ENCODE measurements around the gene OTUD7B. TPM values are rescaled to one million over a fixed set of nuclear protein-coding genes. Genes with fewer than 3 reads are reported as not detected.

The OTUD7B gene
- total and polyA plus RNA-seq, 9 of the 15 experiments (the other 6 are each of a cell fraction or from before 2014, with no cell fraction given): 0.96 to 18.8 (median 7.4) TPM

GRCh38 chr1:150010393-150011115 is at the start of gene OTUD7B (continued):
- TF ChIP-seq ZNF609 (CRISPR knock-in tag; IDR thresholded peaks at IDR 0.05; ENCODE audit: borderline replicate concordance) (0 out of 2 replicates have a peak, but pooled peaks have one; percentile 72), CBX8 (IDR thresholded peaks at IDR 0.05; ENCODE audit: borderline replicate concordance, extremely low read depth, low read depth, low read length, poor library complexity, severe bottlenecking) (no peak), BCL6 (CRISPR knock-in tag; IDR thresholded peaks at IDR 0.05) (no peak), EWSR1 (IDR thresholded peaks at IDR 0.05; ENCODE audit: borderline replicate concordance, low read depth, partially characterized antibody) (no peak), CCNT2 (IDR thresholded peaks at IDR 0.05; ENCODE audit: borderline replicate concordance, extremely low read depth, insufficient read length, low read depth, low read length) (peak; percentile 96), KAT7 (CRISPR knock-in tag; IDR thresholded peaks at IDR 0.05; ENCODE audit: borderline replicate concordance) (no peak; the same call in 1 of the 2 replicates), MEF2D (tag; conservative IDR thresholded peaks at IDR 0.05; ENCODE audit: low read depth) (0 out of 2 replicates have a peak, but pooled peaks have one; percentile 15), CGGBP1 (CRISPR knock-in tag; IDR thresholded peaks at IDR 0.05) (peak; percentile 85; the same call in 1 of the 2 replicates), SAFB2 (IDR thresholded peaks at IDR 0.05; ENCODE audit: borderline replicate concordance, low read depth, low read length, severe bottlenecking) (no peak), HEY1 (CRISPR knock-in tag; IDR thresholded peaks at IDR 0.05; ENCODE audit: borderline replicate concordance) (0 out of 2 replicates have a peak, but pooled peaks have one; percentile 1), ZNF395 (CRISPR knock-in tag; IDR thresholded peaks at IDR 0.05) (no peak; the same call in 1 of the 2 replicates), SUPT5H (IDR thresholded peaks at IDR 0.05) (peak; percentile 73), DDX20 (tag; IDR thresholded peaks at IDR 0.05; ENCODE audit: low read depth) (no peak), ZSCAN29 (IDR thresholded peaks at IDR 0.05) (no peak), POLR2AphosphoS2 (IDR thresholded peaks at IDR 0.05; ENCODE audit: low read length) (no peak), NFE2 (IDR thresholded peaks at IDR 0.05; ENCODE audit: low read depth) (no peak), EHMT2 (IDR thresholded peaks at IDR 0.05) (no peak), E2F8 (IDR thresholded peaks at IDR 0.05; ENCODE audit: low read depth, partially characterized antibody) (peak; percentile 47)

All from K562 (cell line).